GM18511 (cell line): ENCODE data around the gene ELOVL2.
A peak's percentile ranks its signal among the peaks of the same experiment; 100 is the strongest.
"Not testable (repeated sequence)": the region's sequence is repeated elsewhere in the genome, so short reads cannot be mapped to it uniquely, and the experiment has no call there.

ENCODE experiments used
- ATAC-seq: cut with Tn5 transposase; IDR thresholded peaks from one replicate; pipeline ENCODE4 v1.9.1; 2021; ENCODE audit warnings: mild to moderate bottlenecking, moderate library complexity; ENCODE audit not compliant: unreplicated experiment

The ELOVL2 gene, protein sequence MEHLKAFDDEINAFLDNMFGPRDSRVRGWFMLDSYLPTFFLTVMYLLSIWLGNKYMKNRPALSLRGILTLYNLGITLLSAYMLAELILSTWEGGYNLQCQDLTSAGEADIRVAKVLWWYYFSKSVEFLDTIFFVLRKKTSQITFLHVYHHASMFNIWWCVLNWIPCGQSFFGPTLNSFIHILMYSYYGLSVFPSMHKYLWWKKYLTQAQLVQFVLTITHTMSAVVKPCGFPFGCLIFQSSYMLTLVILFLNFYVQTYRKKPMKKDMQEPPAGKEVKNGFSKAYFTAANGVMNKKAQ

DNA sequence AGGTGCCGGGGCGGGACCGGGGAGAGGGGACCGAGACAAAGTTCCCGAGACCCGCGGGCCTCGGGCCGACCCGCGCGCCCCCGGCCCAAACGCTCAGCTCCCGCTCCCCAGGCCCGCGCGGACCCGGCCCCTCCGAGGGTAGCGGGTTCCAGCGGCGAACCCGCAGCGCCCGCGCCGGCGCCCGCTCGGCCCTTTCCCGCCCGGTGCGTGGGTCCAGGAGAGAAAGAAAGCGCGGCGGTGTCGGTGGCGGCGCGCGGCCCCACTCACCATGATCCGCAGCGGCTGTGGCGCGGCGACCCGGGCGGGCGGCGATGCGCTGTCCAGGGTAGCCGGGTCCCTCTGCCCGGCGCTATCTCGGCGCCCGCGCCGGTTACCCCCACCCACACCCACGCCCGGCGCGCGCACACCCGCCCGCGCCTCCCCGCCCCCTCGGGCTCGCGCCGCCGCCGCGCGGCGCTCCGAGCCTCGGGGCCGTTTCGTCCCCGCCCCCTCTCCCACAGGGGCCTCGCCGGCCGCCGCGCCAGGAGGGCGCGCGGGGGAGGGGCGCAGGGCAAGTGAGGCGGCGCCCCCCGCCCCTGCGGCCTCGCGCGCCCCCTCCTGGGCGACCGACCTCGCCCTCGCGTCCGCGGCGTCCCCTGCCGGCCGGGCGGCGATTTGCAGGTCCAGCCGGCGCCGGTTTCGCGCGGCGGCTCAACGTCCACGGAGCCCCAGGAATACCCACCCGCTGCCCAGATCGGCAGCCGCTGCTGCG is at the start of gene ELOVL2:
ELOVL2 (minus strand) TSS at position 345 of the 751 bp plus-strand sequence; CDS start at position 270, 75 bp downstream.
- no peak for ATAC-seq

DNA sequence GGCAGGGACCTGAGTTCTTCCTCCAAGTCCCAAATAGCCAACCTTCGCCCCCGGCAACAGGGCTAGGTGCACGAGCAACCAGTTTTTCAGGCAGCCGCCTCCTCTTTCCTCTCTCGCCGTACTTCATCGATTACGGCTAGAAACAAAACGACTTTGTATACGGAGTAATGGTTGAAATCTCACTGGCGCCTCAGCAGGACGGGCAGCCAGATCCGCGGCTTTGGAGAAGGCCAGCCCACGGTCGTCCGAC is 49.2 kb upstream of the ELOVL2 start:
- ATAC-seq = peak; percentile 29

DNA sequence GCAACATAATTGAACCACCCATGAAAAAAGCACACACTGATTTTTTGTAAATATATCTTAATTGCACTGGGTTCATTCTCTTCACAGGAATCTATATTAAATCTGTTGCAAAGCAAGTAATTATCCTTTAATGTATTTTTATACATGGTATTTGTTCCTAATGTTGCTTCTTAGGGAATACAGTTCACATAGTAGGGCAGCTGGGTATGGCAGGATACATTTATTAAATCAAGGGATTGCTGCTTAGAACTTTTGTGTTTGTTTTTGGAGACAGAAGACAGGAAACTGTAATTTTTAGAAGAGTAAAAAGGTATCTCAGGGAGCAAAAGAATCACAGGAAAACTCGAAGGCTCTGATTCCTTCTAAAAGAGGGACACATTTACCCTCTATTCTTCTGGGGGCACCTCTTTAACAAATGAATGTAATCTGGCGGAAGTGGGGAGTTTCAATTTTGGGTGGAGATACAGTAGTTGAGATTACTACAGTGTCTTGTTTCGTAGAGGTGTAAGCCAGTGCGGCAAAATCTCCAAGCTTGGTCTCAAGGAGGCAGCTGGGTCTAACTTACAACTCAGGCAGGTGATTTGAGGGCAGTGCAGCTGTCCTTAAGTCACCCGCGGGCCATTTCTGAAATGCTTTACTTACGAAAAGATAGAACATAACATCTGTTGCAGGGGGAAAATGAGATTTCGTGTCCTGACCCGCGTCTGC is 48.7 kb upstream of the ELOVL2 start:
- peak; percentile 45 for ATAC-seq

DNA sequence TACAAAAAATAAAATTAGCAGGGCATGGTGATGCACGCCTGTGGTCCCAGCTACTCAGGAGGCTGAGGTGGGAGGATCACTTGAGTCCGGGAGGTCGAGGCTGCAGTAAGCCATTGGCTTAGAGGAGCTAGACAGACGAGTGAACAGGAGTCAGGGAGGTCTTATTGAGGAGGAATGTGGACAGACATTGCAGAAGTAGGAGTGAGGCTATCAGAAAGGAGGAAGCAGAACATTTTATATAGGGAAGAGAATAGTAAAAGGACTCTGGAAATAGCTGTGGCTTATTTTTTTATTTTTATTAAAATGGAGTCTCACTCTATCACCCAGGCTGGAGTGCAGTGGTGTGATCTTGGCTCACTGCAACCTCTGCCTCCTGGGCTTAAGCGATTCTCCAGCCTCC is 47.0 kb upstream of the ELOVL2 start:
- ATAC-seq = not testable (repeated sequence)

DNA sequence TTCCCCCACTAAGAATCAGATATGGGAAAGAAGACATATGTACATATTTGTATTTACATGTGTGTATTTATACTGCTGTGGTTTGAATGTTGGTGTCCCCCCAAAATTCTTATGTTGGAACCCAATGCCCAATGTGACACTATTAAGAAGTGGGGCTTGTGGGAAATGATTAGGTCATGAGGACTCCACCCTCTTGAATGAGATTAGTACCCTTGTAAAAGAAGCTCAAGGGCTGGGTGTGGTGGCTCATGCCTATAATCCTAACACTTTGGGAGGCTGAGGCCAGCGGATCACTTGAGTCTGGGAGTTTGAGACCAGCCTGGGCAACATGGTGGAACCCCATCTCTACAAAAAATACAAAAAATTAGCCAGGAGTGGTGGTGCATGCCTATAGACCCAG is 45.6 kb upstream of the ELOVL2 start:
- ATAC-seq = no peak

DNA sequence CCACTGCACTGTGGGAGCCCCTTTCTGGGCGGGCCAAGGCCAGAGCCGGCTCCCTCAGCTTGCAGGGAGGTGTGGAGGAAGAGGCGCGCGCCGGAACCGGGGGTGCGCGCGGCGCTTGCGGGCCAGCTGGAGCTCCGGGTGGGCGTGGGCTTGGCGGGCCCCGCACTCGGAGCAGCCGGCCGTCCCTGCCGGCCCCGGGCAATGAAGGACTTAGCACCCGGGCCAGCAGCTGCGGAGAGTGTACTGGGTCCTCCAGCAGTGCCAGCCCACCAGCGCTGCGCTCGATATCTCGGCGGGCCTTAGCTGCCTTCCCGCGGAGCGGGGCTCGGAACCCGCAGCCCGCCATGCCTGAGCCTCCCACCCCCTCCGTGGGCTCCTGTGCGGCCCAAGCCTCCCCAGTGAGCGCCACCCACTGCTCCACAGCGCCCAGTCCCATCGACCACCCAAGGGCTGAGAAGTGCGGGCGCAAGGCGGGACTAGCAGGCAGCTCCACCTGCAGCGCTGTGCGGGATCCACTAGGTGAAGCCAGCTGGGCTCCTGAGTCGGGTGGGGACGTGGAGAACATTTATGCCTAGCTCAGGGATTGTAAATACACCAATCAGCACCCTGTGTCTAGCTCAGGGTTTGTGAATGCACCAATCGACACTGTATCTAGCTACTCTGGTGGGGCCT is 43.2 kb upstream of the ELOVL2 start:
- not testable (repeated sequence) for ATAC-seq

DNA sequence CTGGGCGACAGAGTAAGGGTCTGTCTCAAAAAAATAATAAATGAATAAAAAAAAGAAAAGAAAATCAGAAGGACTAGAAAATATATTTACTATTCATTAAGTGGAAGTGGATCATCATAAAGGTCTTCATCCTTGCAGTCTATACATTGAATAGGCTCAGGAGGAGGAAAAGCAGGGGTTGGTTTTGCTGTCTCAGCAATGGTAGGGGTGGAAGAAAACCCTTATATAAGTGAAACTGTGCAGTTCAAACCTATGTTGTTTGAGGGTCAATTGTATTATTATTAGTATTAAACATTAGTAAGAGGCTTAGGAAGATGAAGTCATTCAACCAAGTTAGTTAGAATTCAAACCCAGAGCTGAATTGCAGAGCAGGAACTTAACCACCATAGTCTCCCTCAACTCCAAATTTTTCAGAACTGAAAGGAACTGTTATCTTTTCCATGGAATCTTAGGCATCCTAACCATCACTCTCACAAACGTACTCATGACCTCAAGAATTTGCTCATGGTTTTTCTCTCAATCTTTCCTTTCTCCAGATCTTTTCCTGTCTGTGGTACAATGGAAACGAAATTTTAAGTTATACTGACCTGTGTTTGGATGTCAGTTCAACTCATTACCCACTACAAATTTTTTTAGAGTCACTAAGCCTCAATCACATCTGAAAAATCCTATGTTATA is 41.8 kb upstream of the ELOVL2 start:
- no peak for ATAC-seq

DNA sequence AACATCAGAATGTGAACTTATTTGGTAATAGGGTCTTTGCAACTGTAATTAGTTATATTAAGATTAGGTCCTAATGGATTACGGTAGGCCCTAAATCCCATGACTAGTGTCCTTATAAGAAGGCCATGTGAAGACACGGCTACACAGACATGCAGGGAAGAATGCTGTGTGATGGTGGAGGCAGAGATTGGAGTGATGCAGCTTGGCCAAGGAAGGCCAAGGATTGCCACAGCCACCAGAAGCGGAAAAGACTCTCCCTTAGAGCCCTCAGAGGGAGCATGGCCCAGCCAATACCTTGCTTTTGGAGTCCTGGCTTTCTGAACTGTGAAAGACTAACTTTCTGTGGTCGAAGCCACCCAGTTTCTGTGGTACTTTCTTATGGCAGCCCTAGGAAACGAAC is 39.9 kb upstream of the ELOVL2 start:
- ATAC-seq = no peak

DNA sequence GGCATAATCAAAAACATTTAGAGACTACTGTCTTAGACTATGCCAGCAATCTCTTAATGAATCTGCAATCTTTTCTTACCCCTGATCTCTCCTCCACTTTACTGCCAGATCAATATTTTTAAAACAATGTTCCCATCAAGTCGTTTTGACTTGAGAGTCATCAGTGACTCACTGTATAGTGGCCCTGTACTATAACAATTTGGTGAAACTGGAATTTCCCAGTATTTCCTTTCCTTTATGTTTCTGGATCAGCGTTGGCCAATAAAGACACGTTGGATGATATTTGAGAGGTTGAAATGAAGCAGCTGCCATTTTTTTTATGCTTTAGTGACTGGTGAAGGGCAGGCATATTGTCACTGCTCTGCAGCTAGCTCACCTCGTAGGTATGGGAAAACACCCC is 39.4 kb upstream of the ELOVL2 start:
- ATAC-seq = no peak

DNA sequence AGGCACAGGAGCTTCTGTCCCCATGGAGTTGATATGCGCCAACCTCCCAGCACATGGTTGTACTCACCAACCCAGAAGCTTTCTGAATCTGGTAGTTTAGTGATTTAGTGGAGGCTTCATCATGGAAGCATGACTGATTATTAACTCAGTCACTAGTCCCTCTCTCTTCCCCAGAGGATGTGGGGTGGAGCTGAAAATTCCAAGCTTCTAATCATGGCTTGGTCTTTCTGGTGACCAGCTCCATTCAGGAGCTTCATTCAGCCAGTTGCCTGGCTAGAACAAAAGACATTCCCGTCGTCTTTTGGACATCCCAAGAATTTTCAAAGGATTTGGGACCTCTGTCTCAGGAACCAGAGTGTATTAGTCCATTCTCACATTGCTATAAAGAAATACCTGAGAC is 36.2 kb upstream of the ELOVL2 start:
- no peak for ATAC-seq

DNA sequence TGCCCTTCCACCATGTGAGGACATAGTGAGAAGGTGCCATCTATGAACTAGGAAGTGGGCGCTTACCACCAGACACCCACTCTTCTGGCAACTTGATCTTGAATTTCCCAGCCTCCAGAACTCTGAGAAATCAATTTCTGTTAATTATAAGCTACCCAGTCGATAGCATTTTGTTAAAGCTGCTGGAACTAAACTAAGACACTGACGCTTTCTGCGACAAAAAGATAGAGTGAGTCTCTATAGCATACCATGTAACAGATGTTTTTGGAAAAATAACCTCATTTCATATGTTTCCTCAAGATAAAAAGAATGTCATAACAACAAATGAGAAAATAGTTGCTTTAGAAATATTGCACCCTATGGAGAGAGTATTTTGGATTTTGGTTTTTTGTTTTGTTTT is 34.2 kb upstream of the ELOVL2 start:
- ATAC-seq = no peak

DNA sequence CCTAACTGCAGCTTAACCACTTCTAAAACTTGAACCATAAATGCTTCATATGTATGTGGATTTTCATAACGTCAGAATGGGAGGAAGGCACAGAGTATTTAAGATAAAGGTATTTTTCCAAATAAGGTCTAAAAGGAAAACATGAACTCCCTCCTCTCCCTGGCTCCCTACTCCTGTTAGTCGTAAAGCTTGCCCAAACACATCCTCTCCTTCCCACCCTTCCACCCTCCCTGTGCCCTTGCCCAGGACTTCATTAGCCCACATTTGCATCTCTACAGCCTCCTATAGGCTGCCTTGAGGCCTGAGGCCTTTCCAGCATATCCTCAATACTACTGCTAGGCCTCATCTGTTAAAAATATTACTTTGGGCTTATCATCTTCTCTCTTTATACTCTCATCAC is 32.4 kb upstream of the ELOVL2 start:
- no peak for ATAC-seq

DNA sequence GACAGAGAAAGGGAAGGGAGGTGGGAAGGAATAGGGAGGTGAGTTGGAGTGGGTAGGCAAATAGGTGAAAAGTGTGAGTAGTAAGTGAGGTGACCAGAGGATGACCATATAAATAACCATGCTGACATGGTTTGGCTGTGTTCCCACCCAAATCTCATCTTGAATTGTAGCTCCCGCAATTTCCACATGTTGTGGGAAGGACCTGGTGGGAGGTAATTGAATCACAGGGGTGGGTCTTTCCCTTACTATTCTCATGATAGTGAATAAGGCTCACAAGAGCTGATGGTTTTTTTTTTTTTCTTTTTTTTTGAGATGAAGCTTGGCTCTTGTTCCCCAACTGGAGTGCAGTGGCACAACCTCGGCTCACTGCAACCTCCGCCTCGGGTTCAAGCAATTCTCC is 28.0 kb upstream of the ELOVL2 start:
- no peak for ATAC-seq

DNA sequence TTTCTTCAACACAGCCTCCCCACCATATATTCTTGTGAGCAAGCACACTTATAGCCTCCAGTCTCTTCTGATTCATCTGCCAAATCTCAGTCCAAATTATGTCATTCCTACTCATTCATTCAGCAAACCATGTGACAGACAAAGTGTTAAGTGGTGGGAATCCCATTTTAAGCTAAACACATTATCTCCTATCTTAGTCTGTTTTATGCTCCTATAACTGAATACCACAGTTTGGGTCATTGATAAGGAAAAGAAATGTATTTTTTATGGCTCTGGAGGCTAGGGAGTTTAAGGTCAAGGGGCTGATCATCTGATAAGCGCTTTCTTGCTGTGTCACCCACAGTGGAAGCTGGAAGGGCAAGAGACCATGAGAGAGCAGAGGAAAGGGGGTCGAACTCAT is 25.7 kb upstream of the ELOVL2 start:
- ATAC-seq = no peak

DNA sequence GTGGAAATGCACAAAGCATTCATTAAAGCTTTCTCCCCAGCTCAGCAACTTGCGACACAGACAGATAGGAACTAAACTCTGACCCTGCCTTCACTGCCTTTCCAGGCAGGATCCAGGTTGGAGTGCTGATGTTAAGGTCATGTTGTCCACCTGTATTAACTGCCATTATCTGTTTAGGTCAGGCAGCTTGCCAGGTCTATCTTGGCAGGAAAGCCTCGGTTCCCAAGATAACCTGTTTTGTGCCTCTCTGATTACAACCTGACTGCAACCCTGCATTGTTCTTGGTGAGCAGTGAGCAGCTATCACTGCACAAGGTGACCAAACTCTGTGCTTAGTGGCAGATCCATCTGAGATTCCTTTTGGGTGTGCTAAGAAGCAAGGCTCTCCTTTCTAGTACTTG is 23.2 kb upstream of the ELOVL2 start:
- no peak for ATAC-seq

DNA sequence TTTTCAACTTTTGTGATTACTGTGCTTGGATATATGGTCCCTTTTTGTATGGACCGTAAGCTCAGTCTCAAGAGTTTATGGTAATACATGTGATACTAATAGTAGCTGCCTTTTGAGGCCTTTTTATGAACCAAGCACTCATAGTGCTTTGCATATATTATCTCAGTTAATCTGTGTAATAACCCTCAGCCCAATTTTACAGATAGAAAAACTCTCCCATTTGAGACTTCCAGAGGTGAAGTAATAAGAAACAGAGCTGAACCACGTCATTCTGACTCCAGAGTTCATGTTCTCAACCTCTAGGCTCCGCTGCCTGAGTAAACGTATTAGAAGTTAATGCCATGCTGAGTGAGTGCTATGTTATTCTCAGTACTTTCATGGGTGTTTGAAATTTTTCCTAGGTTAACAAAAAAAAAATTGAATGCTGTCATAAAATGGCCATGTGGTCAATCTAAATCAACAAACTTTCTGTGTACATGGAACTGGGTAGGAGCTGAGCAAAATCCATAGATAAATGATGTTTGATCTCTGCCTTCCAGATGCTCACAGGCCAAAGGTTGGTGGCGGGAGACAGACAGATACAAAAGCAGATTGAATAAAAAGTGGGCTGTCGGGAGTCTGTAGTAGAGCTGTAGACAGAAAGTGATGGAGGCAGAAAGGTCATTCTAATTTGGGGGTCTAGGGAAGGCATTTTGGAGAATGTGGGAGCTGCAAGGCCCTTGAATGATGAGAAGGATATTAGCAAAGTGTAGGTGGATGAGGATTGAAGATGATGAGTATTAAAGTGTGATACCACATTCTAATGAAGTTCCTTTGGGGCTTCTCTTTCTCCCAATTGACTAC is 22.6 kb upstream of the ELOVL2 start:
- no peak for ATAC-seq

DNA sequence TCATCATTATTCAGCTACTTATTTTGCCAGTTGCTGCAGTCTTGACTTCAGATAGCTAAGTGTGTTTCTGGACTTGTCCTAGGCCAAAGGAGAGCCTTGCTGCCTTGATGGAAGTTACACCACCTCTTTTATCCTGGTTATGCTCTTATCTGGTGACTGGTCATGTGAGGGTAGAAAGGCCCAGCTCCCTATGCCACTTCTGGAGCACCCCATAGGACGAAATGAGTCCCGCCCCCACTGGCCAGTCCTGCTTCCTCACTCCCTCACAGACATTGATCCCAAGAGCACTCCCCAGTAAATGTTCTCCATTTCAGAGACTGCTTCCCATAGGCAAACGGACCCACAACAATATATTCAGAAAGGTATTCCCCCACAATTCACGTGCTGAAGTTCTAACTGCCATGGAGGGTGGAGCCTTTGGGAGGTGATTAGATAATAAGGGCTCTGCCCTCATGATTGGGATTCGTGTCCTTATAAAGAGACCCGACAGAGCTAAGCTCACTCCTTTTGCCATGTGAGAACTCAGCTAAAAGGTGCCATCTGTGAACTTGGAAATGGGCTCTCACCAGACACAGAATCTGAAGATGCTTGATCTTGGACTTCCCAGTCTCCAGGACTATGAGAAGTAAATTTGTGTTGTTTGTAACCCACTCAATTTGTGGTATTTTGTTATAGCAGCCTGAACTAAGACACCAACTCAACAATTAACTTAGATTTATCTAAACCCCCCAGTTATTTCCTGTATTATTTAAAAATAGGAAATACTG is 21.5 kb upstream of the ELOVL2 start:
- no peak for ATAC-seq

DNA sequence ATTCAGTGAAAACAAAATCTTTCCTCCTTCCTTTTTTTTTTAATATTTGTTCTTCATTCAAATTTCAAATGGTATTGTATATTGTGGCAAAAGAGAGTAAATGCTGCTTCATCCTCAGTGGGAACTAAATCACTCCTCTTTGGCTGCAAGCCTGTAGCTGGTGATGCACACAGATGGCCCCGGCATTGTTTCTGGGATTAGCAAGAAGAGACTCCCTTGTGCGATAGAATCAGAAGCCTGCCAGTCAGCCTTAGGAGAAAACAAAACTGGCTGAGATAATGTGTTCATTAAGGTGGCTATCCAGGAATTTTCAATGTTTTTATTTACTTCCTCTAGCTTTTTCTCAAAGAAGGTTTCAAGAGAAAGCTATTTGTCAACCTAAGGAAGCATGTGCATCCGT is 20.7 kb upstream of the ELOVL2 start:
- ATAC-seq = no peak

DNA sequence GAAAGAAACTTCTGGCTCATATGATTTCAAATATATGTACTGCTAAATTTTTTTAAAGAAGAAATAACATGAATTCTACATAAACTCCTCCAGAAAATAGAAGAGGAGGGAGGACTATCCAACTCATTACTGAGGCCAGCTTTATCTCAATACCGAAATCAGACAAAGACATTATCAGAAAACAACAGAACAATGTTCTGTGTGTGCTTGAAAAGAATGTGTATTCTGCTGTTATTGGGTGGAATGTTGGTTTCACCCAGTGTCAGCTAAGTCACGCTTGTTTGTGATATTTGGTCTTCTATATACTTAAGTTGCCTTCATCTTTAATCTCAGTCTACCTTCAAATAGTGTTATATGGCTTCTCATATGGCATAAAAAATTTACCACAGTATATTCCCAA is 18.6 kb upstream of the ELOVL2 start:
- ATAC-seq = no peak

DNA sequence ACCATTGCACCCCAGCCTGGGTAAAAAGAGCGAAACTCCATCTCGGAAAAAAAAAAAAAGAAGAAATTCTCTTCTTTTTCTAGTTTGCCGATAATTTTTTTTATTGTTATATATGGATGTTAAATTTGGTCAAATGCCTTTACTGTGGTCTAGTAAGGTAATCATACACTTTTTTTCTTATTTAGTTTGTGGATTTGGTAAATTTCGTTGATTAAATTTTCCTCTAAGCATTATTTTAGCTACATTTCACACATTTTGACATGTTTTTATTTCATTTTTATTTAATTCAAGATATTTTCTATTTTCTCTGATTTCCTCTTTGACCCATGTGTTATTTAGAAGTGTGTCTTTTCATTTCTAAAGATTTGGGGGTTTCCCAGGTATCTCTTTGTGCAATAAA is 18.0 kb upstream of the ELOVL2 start:
- no peak for ATAC-seq
